Measurements from ENCODE around the gene CLEC11A.

The CLEC11A gene

DNA sequence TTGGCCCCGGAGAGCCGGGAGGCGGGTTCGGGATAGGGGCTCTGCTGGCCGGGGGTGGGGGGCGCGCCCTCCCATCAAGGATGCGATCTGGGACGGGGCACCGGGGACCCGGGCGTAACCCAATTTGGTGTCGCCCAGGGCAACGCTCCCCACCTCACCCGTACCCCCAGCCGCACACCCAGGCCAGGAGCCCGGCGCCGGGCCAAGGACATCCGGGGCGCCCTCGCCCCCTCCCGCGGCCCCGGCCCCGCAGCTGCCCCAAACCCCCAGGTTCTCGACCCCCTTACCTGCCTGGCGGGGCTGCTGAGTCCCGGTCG lies 4.1 kb upstream of the CLEC11A start:
- no peak for TF ChIP-seq CTCF (IDR thresholded peaks at IDR 0.05; ENCODE audit: borderline replicate concordance, insufficient read depth, low read depth, low read length)
- H3K4me3 ChIP-seq (ENCODE audit: low read depth, low read length) = no peak overlapping the region

DNA sequence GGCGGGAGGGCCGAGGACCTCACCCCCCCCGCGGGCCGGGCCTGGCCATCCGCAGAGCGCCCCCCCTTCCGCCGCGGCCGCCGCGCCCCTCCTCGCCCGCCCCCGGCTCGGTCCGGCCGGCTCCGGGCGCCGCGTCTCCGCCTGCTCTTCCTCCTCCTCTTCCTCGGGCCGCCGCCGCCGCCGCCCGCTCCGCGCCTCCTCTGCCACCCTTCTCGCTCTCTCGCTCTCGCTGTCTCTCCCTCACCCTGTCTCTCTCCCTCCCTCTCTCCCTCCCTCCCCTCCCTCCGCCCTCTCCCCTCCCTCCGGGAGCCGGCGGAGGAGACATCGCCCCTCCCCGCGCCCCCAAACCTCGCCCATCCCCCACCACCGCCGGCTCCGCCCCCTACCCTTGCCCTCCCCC lies 3.6 kb upstream of the CLEC11A start, which contains the start of gene SHANK1:
Gene SHANK1, minus strand, starts transcription at position 237 of the 400 bp plus-strand sequence. CDS start 2,883 bp downstream, outside the sequence.
- H3K4me3 ChIP-seq (ENCODE audit: low read depth, low read length) = no peak within 1 kb of the TSS

DNA sequence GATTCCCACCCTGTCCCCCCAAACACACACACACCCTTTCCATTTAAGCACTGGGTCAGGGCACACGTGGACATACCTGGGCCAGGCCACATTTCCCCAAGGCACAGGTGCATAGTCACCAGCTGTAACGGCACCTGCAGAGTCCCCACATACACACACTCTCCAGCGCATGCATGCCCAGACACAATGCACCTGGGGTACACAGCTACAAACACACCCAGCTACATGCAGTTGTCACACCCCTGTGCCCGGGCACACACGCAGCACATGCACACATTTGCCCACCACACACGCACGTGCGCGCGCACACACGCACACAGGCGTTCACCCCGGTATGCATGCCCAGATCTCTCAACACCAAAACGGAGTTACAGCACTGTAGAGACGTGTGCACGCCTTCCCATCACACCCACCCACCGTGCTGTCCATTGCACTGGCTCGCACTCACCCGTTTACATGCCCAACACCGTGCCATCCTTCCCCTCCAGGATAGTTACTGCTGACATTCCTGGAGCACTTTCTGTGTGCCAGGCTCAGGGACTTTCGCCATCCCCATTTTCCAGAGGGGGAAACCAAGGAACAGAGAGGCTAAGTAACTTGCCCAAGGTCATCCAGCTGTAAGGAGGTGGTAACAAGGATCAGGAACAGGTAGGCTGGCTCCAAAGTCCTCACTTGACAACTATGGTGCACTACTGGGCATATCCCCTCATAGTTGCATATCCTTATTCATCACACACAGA lies 2.8 kb upstream of the CLEC11A start:
- TF ChIP-seq CTCF (IDR thresholded peaks at IDR 0.05; ENCODE audit: borderline replicate concordance, insufficient read depth, low read depth, low read length) = no peak
- no peak overlapping the region for H3K4me3 ChIP-seq (ENCODE audit: low read depth, low read length)

More for the DNA sequence above, 3.6 kb upstream of the CLEC11A start, which contains the start of gene SHANK1:
- no peak for TF ChIP-seq CTCF (IDR thresholded peaks at IDR 0.05; ENCODE audit: borderline replicate concordance, insufficient read depth, low read depth, low read length)

DNA sequence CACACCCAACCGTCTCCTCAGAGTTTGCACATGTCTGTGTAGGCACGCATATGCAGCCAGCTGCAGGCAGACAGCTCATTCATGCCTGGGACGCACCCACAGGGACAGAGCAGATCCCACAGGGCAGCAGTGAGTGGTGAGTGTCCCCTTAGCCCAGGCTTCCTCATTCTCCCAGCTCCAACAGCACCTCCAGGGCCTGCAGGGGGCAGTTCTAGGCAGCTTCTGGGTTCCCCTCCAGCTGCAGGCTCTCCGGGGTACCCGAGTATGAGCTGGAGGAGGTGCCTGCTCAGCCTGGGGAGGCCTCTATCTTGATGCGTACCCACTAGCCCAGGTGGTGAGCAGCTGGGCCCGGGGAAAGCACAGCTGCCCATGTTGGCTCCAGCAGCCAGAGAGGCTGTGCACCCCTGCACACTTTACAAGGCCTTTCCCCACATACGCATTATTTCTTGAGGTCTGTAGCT lies 2.2 kb upstream of the CLEC11A start:
- TF ChIP-seq CTCF (IDR thresholded peaks at IDR 0.05; ENCODE audit: borderline replicate concordance, insufficient read depth, low read depth, low read length) = no peak
- H3K4me3 ChIP-seq (ENCODE audit: low read depth, low read length) = no peak overlapping the region

DNA sequence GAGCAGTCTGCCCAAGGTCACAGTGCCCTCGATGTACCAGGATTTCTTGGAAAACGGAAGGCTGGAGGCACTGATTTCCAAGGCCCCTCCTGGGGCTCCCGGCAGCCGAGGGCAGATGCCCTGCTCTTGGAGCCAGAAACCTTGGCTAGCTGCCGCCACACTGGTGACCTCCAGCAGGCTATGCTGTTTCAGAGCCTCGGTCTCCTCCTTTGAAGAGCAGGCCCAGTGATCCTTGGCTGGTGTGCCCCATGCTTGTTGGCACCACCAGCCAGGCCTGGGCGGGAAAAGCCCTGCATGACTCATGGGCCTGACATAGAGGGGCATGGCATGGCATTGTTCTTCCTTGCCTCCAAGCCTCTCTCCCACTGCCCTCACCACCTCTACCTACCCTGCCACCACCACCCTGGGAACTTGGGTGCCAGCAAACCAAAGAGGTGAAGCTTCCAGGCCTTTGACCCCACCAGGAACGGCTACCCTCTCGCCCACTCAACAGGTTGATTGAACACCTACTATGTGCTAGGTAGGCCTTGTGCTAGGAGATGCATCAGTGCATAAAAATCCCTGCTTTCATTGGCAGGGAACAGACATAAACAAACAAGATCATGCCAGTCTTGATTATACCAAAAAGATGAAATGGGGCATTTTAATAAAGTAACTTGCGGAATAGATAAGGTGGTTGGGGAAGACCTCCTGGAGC lies 1.6 kb upstream of the CLEC11A start:
- H3K4me3 ChIP-seq (ENCODE audit: low read depth, low read length) = no peak overlapping the region
- no peak for TF ChIP-seq CTCF (IDR thresholded peaks at IDR 0.05; ENCODE audit: borderline replicate concordance, insufficient read depth, low read depth, low read length)

- TF ChIP-seq CTCF (IDR thresholded peaks at IDR 0.05; ENCODE audit: borderline replicate concordance, insufficient read depth, low read depth, low read length) = no peak
Measured at GRCh38 chr19:50722201-50723013, 757 bp upstream of the CLEC11A start.

More at GRCh38 chr19:50722201-50723013, 757 bp upstream of the CLEC11A start:
- no peak overlapping the region for H3K4me3 ChIP-seq (ENCODE audit: low read depth, low read length)
